ENCODE measurements around the gene C1orf21.

C1orf21 gene

DNA sequence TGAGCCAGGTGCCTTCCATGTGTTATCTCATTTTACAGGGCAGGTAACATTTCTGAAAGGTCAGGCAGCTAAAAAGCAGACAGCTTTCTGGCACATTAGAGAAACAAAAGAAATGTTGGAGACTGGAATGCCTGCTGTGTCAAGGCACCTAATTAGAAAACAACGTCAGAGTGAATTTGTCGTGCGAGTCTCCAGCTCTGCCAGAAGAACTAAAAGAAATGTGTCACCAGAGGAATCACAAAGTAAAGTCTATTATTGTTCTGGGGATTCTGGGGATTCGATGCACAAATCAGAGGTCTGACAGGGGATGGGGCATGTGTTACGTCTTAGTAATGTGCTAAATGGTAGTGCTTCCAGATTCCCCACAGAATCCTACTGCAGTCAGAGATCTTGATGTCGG, 278.5 kb downstream of the C1orf21 start:
- DNase-seq = no peak

DNA sequence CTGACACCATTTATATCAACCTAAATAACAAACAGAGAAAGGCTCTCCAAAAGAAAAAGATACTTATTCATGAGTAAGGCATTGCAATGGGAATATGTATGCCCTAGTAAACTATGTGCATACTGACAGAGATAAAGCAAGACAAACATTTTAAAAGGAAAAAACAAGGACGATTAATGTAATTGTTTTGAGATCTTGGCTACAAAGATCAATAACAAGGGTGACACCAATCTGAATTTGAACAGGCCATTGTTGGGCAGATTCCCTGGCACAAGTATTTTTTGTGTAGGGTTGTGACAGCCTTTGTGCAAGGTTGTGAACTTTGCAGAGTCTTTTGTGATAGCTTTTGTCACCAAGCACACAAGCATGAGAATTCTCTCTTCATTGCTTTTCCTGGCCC, 282.6 kb downstream of the C1orf21 start:
- no peak for DNase-seq

DNA sequence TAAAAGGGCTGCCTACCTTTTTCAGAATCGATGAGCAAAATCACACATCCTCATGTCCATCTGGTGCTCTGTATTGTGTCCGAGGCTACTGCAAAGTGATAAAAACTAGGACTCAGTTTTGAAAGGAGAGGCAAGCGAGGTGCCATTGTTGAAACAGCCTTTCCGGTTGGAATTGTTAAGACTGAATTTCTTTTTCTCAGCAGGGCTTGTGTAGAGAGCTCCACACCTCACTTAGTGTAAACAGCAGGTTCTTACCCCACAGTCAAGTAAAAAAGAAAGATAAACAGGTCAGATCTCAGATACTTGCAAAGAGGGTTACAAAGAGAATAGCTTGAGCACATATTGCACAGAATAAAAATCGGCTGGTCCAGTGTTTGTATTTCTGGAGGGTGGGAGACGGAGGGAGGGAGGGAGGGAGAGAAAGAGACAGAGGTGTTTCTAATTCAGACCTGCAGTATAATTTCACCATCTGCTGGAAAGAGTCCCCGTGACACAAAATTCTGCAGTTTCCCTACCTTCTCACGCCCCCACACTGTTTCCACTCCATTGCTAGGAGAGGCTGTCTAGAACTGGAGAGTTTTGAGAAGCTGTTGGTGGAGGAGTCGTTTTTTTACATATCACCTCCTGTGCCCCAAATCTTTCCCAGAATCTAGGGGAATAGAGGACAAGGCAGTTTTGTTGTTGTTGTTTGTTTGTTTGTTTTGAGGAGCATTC, 285.3 kb downstream of the C1orf21 start:
- no peak for DNase-seq

DNA sequence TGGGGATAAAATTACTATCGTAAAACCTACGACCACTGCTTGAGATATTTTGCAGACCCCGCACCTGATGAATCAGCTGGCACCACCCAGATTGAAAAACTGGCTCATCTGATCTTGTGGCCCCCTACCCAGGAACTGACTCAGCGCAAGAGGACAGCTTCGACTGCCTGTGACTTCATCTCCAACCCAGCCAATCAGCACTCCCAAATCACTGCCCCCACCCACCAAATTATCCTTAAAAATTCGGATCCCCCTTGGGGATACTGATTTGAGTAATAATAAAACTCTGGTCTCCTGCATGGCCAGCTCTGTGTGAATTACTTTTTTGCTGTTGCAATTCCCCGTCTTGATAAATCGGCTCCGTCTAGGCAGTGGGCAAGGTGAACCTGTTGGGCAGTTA, 286.5 kb downstream of the C1orf21 start:
- no peak for DNase-seq

DNA sequence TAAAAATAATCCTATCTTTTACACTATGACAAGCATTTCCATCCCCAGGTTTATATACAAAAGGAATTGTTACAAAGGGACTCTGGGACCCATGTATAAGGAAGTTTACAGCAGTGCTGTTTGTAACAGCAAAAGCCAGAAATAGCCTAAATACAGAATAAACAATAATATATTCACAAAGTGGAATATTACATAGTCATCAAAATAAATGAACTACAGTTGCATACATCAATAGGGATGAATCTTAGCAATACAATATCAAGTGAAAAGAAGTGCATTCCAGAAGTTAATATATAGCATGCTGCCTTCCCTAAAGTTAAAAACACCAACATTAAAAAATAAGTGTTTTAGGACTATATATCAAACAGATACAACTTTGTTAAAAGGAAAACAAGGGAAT, 290.5 kb downstream of the C1orf21 start:
- no peak for DNase-seq

Measured in NCI-H1694 (cell line).